ENCODE data around the gene TMEM203.
A peak's percentile ranks its signal among the peaks of the same experiment; 100 is the strongest.

The TMEM203 gene

GRCh38 chr9:137191691-137192447 is 13.6 kb downstream of the TMEM203 start:
- no peak for TF ChIP-seq CTCF (IDR thresholded peaks at IDR 0.05; ENCODE audit: low read length, missing control alignments)
- no peak for DNase-seq (ENCODE audit: low read depth)
- H3K4me3 ChIP-seq (replicated peaks; ENCODE audit: low read depth, low read length): no peak overlapping the region

DNA sequence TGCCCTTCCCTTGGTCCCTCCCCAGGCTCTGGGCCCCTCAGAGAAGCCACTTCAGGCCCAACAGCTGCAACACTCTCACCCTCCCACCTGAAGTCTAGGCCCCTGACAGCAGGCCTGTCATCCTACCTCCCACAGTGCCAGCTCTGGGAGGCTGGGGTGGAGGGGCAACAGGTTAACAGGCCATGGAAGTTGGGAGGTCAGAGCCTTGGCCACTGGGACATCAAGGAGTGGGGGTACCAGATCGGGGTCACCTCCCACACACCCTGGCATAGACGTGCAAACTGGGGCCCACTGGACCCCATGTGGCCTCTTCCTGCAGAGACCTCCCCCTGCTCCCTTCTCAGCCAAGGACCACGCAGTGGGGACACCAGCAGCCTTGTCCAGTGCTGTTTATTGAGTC is 14.2 kb downstream of the TMEM203 start:
- H3K4me3 ChIP-seq (replicated peaks; ENCODE audit: low read depth, low read length): no peak overlapping the region
- TF ChIP-seq CTCF (IDR thresholded peaks at IDR 0.05; ENCODE audit: low read length, missing control alignments): no peak
- DNase-seq (ENCODE audit: low read depth): no peak

GRCh38 chr9:137190315-137190856 is 15.1 kb downstream of the TMEM203 start:
- DNase-seq (ENCODE audit: low read depth): no peak
- no peak overlapping the region for H3K4me3 ChIP-seq (replicated peaks; ENCODE audit: low read depth, low read length)
- no peak for TF ChIP-seq CTCF (IDR thresholded peaks at IDR 0.05; ENCODE audit: low read length, missing control alignments)

GRCh38 chr9:137189297-137190295 is 15.9 kb downstream of the TMEM203 start:
- TF ChIP-seq CTCF (IDR thresholded peaks at IDR 0.05; ENCODE audit: low read length, missing control alignments): no peak
- peak overlapping the region; percentile 94 for H3K4me3 ChIP-seq (replicated peaks; ENCODE audit: low read depth, low read length)
- no peak for DNase-seq (ENCODE audit: low read depth)

DNA sequence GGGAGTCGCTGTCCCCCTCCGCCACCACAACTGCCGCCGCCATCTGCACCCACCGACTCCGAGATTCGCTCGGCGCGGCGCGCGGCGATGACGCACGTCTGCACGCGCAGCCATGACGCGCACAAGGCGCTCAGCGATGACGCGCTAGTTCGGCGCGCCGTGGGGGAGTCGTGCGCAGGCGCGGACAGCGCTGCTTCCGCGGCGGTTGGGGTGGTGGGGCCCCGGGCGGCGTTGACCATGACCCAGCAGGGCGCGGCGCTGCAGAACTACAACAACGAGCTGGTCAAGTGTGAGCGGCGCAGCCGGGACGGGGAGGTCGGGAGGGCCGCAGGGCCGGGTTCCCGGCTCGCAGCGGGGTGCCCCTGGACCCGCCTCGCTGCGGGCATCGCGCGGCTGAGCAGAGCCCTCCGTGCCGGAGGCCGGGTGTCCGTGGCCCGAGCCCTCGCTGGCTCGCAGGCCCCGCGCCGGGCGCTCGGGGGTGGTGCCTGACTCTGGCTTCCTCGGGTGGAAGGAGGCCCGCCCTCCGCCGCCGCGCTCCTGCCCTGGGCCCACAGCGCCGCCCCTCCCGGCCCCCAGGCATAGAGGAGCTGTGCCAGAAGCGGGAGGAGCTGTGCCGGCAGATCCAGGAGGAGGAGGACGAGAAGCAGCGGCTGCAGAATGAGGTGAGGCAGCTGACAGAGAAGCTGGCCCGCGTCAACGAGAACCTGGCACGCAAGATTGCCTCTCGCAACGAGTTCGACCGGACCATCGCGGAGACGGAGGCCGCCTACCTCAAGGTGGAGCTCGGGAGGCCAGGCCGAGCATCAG is 16.8 kb downstream of the TMEM203 start, which contains the start of the genes ANAPC2 and SSNA1:
TSS of gene ANAPC2 (minus strand) at position 71 of the 807 bp plus-strand sequence. CDS start at position 43, 28 bp downstream.
TSS of gene SSNA1 (plus strand) at position 187 of the 807 bp plus-strand sequence. CDS start at position 238, 51 bp downstream.
- peak within 1 kb of the TSS; percentile 94 for H3K4me3 ChIP-seq (replicated peaks; ENCODE audit: low read depth, low read length)
- peak; percentile 96 for DNase-seq (ENCODE audit: low read depth)
- TF ChIP-seq CTCF (IDR thresholded peaks at IDR 0.05; ENCODE audit: low read length, missing control alignments): peak; percentile 43

GRCh38 chr9:137188086-137188489 is 17.4 kb downstream of the TMEM203 start:
- no peak for DNase-seq (ENCODE audit: low read depth)
- TF ChIP-seq CTCF (IDR thresholded peaks at IDR 0.05; ENCODE audit: low read length, missing control alignments): no peak
- H3K4me3 ChIP-seq (replicated peaks; ENCODE audit: low read depth, low read length): peak overlapping the region; percentile 94
